Type B pancreatic cell (in vitro differentiated cells): Measurements from ENCODE around the gene FLNB. TPM values are rescaled to one million over a fixed set of nuclear protein-coding genes. Genes with fewer than 3 reads are reported as not detected.
"Not testable (repeated sequence)": the region's sequence is repeated elsewhere in the genome, so short reads cannot be mapped to it uniquely, and the experiment has no call there.

Source experiments
- DNase-seq: peaks from one replicate; pipeline ENCODE4 v3.0.0; 2021; ENCODE audit warnings: mixed read lengths; ENCODE audit not compliant: unreplicated experiment; ENCODE audit errors: extremely low spot score
- H3K27ac Mint-ChIP-seq: 2 replicates; pipeline ENCODE4 v1.8.0; 2021; ENCODE audit warnings: mild to moderate bottlenecking, mixed read lengths
- H3K27me3 Mint-ChIP-seq: 2 replicates; pipeline ENCODE4 v1.8.0; 2021; ENCODE audit warnings: mixed read lengths
- H3K36me3 Mint-ChIP-seq: 2 replicates; pipeline ENCODE4 v1.8.0; 2021; ENCODE audit warnings: mixed read lengths
- H3K4me1 Mint-ChIP-seq: one replicate; pipeline ENCODE4 v1.8.0; 2021; ENCODE audit warnings: mixed read lengths; ENCODE audit not compliant: unreplicated experiment
- H3K4me3 Mint-ChIP-seq: 2 replicates; pipeline ENCODE4 v1.8.0; 2021; ENCODE audit warnings: mild to moderate bottlenecking, mixed read lengths
- H3K9me3 Mint-ChIP-seq: 2 replicates; pipeline ENCODE4 v1.8.0; 2021; ENCODE audit warnings: mixed read lengths
- total RNA-seq: library from RNA; stranded (reverse); gene quantifications from 2 replicates; pipeline ENCODE4 v1.2.1, GENCODE V29; 2021; ENCODE audit warnings: low replicate concordance
- TF ChIP-seq, protein P1 (sequence below): fragments of 200-600 bp; sonication (generic); conservative IDR thresholded peaks from 2 replicates; pipeline ENCODE4 v1.5.0; 2021; ENCODE audit warnings: antibody characterized with exemption, mild to moderate bottlenecking

The FLNB gene
- total RNA-seq, 1 donor from 2014 or later = 204 TPM

DNA sequence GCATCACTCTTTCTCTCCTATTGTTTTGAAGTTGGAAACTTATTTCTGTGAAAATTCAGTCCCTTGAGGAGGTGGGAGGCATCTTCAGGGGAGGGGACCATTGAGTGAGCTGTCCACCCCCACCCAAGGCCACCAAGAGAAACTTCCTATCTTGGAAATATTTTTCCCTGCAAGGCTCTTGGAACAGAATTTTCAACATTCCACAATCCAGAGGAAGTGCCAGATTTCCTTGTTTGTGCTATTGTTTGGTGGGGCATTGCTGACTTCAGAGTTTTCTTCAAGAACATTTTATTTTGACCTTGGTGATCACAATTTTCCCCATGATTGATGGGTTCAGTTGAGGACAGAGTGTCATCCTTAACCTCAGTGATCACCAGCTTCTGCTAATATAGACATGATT is 190.6 kb downstream of the FLNB start:
- H3K36me3 Mint-ChIP-seq = no peaks in the 10 kb centered on the region
- H3K9me3 Mint-ChIP-seq = peaks cover 9% of the 10 kb centered on the region
- peaks cover 11% of the 10 kb centered on the region for H3K4me1 Mint-ChIP-seq
- TF ChIP-seq, protein P1, sequence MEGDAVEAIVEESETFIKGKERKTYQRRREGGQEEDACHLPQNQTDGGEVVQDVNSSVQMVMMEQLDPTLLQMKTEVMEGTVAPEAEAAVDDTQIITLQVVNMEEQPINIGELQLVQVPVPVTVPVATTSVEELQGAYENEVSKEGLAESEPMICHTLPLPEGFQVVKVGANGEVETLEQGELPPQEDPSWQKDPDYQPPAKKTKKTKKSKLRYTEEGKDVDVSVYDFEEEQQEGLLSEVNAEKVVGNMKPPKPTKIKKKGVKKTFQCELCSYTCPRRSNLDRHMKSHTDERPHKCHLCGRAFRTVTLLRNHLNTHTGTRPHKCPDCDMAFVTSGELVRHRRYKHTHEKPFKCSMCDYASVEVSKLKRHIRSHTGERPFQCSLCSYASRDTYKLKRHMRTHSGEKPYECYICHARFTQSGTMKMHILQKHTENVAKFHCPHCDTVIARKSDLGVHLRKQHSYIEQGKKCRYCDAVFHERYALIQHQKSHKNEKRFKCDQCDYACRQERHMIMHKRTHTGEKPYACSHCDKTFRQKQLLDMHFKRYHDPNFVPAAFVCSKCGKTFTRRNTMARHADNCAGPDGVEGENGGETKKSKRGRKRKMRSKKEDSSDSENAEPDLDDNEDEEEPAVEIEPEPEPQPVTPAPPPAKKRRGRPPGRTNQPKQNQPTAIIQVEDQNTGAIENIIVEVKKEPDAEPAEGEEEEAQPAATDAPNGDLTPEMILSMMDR = no peak
- no peaks in the 10 kb centered on the region for H3K27me3 Mint-ChIP-seq
- no peak overlapping the region for H3K27ac Mint-ChIP-seq
- no peak overlapping the region for H3K4me3 Mint-ChIP-seq
- DNase-seq = no peak

DNA sequence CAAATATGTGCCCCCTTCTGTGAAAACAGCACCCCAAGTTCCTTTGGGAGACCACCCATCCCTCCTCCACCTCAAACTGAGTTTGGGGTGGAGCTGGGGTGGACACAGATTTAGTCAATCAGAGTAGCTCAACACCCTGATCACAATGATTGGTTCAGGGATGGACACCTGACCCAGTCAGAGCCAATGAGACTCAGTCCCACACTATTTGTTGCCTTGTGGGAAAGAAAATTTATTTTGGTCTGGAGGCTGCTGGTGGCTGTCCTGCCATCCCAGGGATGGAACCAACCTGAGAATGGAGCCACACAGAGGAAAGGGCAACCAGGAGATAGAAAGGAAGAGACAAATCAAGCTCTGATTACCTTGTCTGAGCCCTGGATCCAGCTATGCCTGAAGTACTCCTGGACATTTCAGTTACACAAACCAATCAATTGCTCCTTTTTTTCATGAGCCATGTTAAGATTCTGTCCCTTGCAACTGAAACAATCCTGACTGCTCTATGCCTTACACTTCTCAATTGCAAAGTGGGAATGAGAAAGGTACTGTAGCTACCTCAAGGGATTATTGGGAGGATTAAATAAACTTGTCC is 192.0 kb downstream of the FLNB start:
- H3K27ac Mint-ChIP-seq = no peak overlapping the region
- peaks cover 11% of the 10 kb centered on the region for H3K4me1 Mint-ChIP-seq
- no peak overlapping the region for H3K4me3 Mint-ChIP-seq
- H3K9me3 Mint-ChIP-seq = peaks cover 9% of the 10 kb centered on the region
- no peaks in the 10 kb centered on the region for H3K27me3 Mint-ChIP-seq
- no peaks in the 10 kb centered on the region for H3K36me3 Mint-ChIP-seq
- no peak for DNase-seq
- TF ChIP-seq, protein P1 = no peak

DNA sequence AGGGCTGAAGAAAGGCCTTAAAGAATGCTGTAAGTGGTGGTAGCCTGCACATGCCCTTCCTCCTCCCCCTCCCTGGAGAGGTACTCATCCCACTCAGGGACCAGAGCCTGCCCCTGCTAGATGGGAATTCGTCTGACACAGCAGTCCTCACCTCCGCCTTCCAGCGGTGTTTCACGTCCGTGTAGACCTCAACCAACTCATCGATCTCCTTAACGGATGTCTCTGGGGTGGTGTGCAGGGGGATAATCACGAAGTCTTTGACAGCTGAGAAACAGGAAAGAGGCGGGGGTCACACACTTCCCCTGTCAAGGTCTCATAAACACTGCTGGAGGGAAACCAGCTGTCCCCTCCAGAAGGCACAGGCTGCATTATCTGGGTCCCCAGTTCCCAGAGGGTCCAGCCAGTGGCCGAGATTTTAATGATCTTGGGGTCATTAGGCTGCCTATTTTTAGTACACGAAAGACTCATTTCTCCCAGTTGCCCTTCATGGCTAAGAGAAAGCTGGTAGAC is 192.7 kb downstream of the FLNB start:
- Mint-ChIP-seq H3K36me3 (no peaks in the 10 kb centered on the region), H3K4me1 (peaks cover 11% of the 10 kb centered on the region), H3K27ac (no peak overlapping the region), H3K9me3 (peaks cover 9% of the 10 kb centered on the region), H3K27me3 (no peaks in the 10 kb centered on the region), H3K4me3 (no peak overlapping the region)
- no peak for DNase-seq
- TF ChIP-seq, protein P1 = no peak

DNA sequence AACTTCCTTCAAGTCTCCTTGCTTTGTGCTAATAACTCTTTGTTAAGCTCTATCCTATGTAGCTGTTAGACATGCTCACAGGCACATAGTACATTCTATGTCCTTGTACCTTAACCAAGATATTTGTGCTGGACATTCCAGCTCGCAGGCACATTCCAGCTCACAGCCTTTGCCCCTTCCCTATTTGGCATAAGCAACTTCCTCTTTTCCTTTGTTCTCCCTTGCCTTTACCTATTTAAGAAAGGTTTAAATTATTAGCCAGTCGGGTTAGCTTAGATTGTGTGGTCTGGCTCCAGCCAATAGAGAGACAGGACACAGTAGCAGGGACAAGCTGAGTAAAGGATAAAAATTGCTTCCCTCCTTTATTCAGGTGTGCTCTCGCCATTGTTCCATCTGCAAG is 193.2 kb downstream of the FLNB start:
- H3K4me1 Mint-ChIP-seq = peaks cover 11% of the 10 kb centered on the region
- H3K27me3 Mint-ChIP-seq, H3K4me3 Mint-ChIP-seq: not testable (repeated sequence)

DNA sequence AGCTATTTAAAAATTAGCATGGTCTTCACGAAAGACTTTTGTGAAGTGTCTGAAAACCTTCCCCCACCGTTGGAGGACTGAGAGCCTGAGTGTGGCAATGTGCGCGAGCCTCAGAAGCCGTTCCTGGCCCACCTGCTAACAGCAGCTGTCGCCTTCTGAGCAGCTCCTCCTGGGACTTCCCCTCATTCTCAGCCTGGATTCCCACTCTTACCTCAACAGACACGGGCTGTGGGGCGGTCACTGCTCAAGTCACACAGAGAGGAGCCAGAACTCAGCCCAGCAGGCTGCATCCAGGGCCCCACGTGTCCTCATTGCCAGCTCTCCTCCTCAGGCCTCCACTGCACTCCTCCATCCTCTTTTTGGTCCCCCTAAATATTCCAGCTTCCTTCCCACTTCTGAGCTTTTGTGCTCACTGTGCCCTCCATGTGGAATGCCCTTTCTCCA is 194.7 kb downstream of the FLNB start:
- Mint-ChIP-seq H3K9me3 (peaks cover 9% of the 10 kb centered on the region), H3K36me3 (no peaks in the 10 kb centered on the region), H3K27ac (no peak overlapping the region), H3K27me3 (no peaks in the 10 kb centered on the region), H3K4me3 (no peak overlapping the region), H3K4me1 (peaks cover 11% of the 10 kb centered on the region)
- no peak for DNase-seq
- TF ChIP-seq, protein P1 = no peak

More for the DNA sequence above, 193.2 kb downstream of the FLNB start:
- H3K27ac Mint-ChIP-seq, DNase-seq, H3K9me3 Mint-ChIP-seq, H3K36me3 Mint-ChIP-seq: not testable (repeated sequence)

DNA sequence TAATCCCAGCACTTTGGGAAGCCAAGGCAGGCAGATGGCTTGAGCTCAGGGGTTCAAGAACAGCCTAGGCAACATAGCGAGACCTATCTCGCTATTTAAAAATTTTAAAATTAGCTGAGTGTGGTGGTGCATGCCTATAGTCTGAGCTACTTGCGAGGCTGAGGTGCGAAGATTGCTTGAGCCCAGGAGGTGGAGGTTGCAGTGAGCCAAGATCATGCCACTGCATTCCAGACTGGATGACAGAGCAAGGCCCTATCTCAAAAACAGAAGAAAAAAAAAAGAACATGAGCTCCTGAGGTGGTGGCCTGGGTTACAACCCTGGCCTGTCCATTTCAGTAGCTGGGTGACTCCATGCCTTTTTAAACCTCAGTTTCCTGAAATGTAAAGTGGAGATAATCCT is 195.3 kb downstream of the FLNB start:
- Mint-ChIP-seq H3K9me3 (peaks cover 9% of the 10 kb centered on the region), H3K27me3 (no peaks in the 10 kb centered on the region), H3K4me3 (no peak overlapping the region), H3K4me1 (peaks cover 11% of the 10 kb centered on the region), H3K36me3 (no peaks in the 10 kb centered on the region), H3K27ac (no peak overlapping the region)
- TF ChIP-seq, protein P1 = no peak
- DNase-seq = no peak
